HUES64 (cell line): ENCODE measurements around the gene CMSS1.
A peak's percentile ranks its signal among the peaks of the same experiment; 100 is the strongest.

Experiments
- H3K27ac ChIP-seq: 2 replicates; pipeline ENCODE4 v1.7.0; 2013; ENCODE audit warnings: low read depth, low read length, inconsistent platforms
- H3K27me3 ChIP-seq: 2 replicates; pipeline ENCODE4 v1.6.1; 2013; ENCODE audit warnings: mild to moderate bottlenecking, low read length; ENCODE audit not compliant: insufficient read depth
- H3K36me3 ChIP-seq: 2 replicates; pipeline ENCODE4 v1.6.1; 2013; ENCODE audit warnings: mild to moderate bottlenecking, low read length; ENCODE audit not compliant: insufficient read depth
- H3K4me1 ChIP-seq: 2 replicates; pipeline ENCODE4 v1.6.1; 2013; ENCODE audit warnings: mild to moderate bottlenecking, low read length, moderate library complexity; ENCODE audit not compliant: insufficient read depth
- H3K4me3 ChIP-seq: 2 replicates; pipeline ENCODE4 v1.5.1; 2013; ENCODE audit warnings: mild to moderate bottlenecking, low read length, moderate library complexity
- H3K9ac ChIP-seq: 2 replicates; pipeline ENCODE4 v1.6.1; 2013; ENCODE audit warnings: mild to moderate bottlenecking, low read depth, low read length
- H3K9me3 ChIP-seq: 2 replicates; pipeline ENCODE4 v1.6.1; 2013; ENCODE audit warnings: low read depth, low read length; ENCODE audit not compliant: insufficient read depth
- WGBS: fragments of 150-250, 120-280 bp; methylation state at CpG from one replicate; pipeline ENCODE4 v1.1.7; 2013; ENCODE audit warnings: missing lambda C conversion rate; 5-methylcytosine and 5-hydroxymethylcytosine counted together

Gene CMSS1

GRCh38 chr3:99867594-99868310 lies 50.1 kb downstream of the CMSS1 start:
- H3K4me1 ChIP-seq: peaks cover 36% of the 10 kb centered on the region
- WGBS: 59% methylated on average over 3 of the region's 3 CpGs
- H3K27ac ChIP-seq: no peak overlapping the region
- no peak overlapping the region for H3K4me3 ChIP-seq
- peaks cover 71% of the 10 kb centered on the region for H3K27me3 ChIP-seq
- no peak overlapping the region for H3K9ac ChIP-seq
- H3K36me3 ChIP-seq: no peaks in the 10 kb centered on the region
- no peaks in the 10 kb centered on the region for H3K9me3 ChIP-seq

DNA sequence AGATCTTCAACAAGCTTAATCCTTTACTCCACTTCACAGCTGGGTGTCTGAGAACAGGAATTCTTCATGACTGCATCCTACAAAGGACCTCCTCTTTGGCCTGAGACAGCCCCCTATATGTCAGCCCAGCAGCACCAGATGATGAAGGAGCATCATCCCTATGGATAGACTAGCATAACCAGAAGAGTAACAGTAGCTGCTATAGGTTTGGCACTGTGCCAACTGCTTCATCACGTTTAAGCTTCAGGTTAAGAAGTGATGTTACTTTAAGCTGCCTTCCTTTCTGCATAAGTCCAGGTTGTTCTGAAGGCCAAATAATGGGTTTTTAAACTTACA lies 50.6 kb downstream of the CMSS1 start:
- Histone ChIP-seq H3K27me3 (peaks cover 76% of the 10 kb centered on the region), H3K4me3 (no peak overlapping the region), H3K4me1 (peaks cover 36% of the 10 kb centered on the region), H3K9me3 (no peaks in the 10 kb centered on the region), H3K36me3 (no peaks in the 10 kb centered on the region), H3K27ac (no peak overlapping the region), H3K9ac (no peak overlapping the region)
- WGBS: 17% methylated on average over 1 of the region's 1 CpG

DNA sequence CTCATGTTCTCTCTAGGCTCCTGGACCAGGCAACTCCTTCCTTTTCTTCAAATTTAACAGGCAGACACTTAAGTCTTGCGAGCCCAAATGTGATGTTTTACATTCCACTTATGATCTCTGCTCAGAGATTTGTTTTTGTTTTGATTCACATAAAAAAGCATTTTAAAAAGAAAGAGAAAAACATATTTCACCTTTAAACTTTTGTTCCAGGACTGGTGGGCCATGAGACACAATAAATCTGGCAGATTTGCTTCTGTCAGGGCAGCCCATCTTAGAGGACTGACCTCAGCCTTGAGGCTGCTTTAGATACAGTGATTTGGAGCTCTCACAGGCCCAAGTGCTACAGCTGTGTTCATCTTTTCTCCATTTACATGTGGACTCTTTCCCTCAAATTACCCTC lies 52.0 kb downstream of the CMSS1 start:
- H3K27ac ChIP-seq: no peak overlapping the region
- peaks cover 89% of the 10 kb centered on the region for H3K27me3 ChIP-seq
- WGBS: 87% methylated on average over 1 of the region's 1 CpG
- H3K4me3 ChIP-seq: no peak overlapping the region
- no peak overlapping the region for H3K9ac ChIP-seq
- peaks cover 38% of the 10 kb centered on the region for H3K4me1 ChIP-seq
- H3K9me3 ChIP-seq: no peaks in the 10 kb centered on the region
- H3K36me3 ChIP-seq: no peaks in the 10 kb centered on the region

DNA sequence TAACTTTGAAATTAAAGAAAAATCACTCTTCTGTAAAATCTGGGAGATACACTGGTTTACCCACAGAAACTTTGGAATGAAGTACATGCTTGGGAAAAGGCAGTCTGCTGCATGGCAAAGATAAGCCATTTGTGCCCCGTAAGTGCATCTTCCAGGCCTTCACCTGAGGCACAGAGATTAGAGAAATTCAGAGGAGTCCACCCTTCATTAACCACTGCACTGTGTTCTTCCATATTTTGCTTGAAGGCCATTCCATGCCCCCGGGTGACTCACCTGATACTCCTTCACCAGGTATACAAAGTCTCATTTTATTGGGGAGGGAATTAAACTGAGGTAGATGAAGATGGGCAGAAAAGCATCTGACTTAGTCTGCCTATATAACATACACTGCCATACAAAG lies 53.0 kb downstream of the CMSS1 start:
- Histone ChIP-seq H3K36me3 (no peaks in the 10 kb centered on the region), H3K4me1 (peaks cover 49% of the 10 kb centered on the region), H3K27me3 (peaks cover 100% of the 10 kb centered on the region), H3K9ac (no peak overlapping the region), H3K27ac (no peak overlapping the region), H3K9me3 (no peaks in the 10 kb centered on the region), H3K4me3 (no peak overlapping the region)
- 97% methylated on average over 2 of the region's 2 CpGs for WGBS

DNA sequence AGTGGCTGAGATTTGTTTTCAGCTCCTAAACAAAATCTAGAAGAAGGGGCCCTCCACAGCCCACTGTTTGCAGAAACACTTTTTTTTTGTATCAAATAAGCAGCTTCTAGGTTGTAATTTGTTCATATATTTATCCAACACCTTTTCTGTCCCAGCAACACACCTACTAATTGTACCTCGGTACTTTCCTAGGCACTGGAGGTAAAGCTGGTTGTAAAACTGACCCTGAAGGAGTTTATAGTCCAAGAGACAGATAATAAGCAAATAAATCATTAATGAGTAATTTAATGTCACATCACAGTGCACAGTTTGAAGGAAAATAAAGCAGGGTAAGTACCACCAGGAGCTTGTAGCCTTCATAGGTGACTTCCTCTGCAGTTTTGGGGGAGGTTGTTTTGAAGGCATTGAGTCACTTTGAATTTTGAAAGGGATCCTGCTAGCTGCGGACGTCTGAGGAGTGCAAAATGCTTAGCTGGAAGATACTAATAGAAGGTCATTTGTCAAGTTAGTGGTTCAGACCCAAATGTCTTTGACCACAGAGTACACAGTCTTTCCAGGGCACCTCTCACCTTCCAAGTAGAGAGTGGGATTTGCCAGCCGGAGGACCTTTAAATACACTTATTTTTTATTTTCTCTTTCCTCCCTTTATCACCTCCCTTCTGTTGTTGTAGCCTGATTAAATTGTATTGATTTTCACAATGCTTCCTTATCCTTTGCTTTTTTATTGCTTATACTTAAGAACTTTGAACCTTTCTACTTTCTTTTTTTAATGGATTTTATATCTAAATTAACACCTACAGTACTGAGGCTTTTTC lies 53.8 kb downstream of the CMSS1 start:
- no peak overlapping the region for H3K27ac ChIP-seq
- no peak overlapping the region for H3K9ac ChIP-seq
- H3K36me3 ChIP-seq: no peaks in the 10 kb centered on the region
- peaks cover 96% of the 10 kb centered on the region for H3K27me3 ChIP-seq
- no peak overlapping the region for H3K4me3 ChIP-seq
- H3K4me1 ChIP-seq: peaks cover 46% of the 10 kb centered on the region
- 46% methylated on average over 2 of the region's 4 CpGs for WGBS
- H3K9me3 ChIP-seq: no peaks in the 10 kb centered on the region

GRCh38 chr3:99872923-99873254 lies 55.2 kb downstream of the CMSS1 start:
- Histone ChIP-seq H3K36me3 (no peaks in the 10 kb centered on the region), H3K9ac (no peak overlapping the region), H3K4me1 (peaks cover 41% of the 10 kb centered on the region), H3K27me3 (peaks cover 96% of the 10 kb centered on the region), H3K9me3 (no peaks in the 10 kb centered on the region), H3K4me3 (no peak overlapping the region), H3K27ac (no peak overlapping the region)

GRCh38 chr3:99873269-99874102 lies 55.8 kb downstream of the CMSS1 start:
- Histone ChIP-seq H3K27me3 (peaks cover 96% of the 10 kb centered on the region), H3K4me1 (peaks cover 38% of the 10 kb centered on the region), H3K9me3 (no peaks in the 10 kb centered on the region), H3K4me3 (no peak overlapping the region; the same call in 1 of the 2 replicates), H3K36me3 (no peaks in the 10 kb centered on the region), H3K9ac (no peak overlapping the region), H3K27ac (no peak overlapping the region)
- 29% methylated on average over 1 of the region's 2 CpGs for WGBS

DNA sequence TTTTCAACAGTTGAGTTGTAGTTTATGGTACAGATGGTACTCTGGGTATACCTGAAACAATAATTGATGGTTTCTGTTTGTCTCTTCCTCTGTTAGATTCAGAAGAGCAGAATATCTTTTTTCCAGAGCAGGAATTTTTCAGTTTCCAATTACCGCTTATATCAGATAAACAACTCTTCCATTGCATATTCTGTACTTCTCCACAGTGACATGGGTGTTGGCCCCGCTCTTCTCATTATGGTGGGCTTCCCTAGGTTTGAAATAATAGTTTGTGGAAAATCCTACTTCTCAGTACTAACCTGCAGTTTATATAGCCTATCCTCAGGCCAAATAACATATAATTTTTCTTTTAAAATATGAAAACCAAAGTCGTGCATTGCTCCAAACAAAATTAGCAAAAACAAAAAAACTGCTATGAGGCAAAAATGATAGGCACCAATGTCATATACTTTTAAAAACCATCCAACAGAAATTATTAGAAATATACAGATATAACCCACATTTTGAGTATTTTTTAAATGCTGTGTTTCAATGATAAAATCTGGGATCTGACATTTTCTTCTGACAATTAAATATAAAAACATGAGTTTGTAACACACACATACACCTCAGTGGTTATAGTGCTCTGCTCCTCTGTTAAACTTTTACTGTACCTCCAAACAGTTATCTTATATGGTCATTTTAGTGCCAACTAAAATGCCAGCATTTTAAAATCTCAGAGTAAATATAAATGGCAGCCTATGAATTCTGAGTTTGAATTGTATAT lies 56.8 kb downstream of the CMSS1 start:
- WGBS: 90% methylated on average over 2 of the region's 3 CpGs
- H3K9me3 ChIP-seq: no peaks in the 10 kb centered on the region
- peaks cover 96% of the 10 kb centered on the region for H3K27me3 ChIP-seq
- H3K4me3 ChIP-seq: peak overlapping the region; percentile 68; the same call in 1 of the 2 replicates
- no peaks in the 10 kb centered on the region for H3K36me3 ChIP-seq
- H3K27ac ChIP-seq: no peak overlapping the region
- peaks cover 38% of the 10 kb centered on the region for H3K4me1 ChIP-seq
- H3K9ac ChIP-seq: no peak overlapping the region

DNA sequence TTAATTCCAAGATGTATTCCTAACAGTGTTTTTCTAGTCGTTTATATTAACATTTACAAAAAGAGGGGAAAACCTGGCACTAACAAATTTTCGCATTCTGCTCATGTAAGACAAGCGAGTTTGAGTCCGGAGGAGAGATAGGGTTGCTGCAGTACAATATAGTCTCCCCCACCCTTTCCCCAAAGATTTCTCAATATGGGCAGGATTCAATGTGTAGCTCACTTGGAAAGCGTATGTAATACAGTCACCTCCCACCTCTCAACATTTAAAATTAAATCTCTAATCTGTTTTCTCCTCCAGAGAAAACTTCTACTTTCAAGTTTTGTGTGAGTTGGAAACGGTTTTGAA lies 57.9 kb downstream of the CMSS1 start:
- H3K4me1 ChIP-seq: peaks cover 38% of the 10 kb centered on the region
- peak overlapping the region; percentile 76 for H3K9ac ChIP-seq
- H3K4me3 ChIP-seq: peak overlapping the region; percentile 68
- no peaks in the 10 kb centered on the region for H3K36me3 ChIP-seq
- WGBS: 8% methylated on average over 5 of the region's 6 CpGs
- peaks cover 92% of the 10 kb centered on the region for H3K27me3 ChIP-seq
- no peaks in the 10 kb centered on the region for H3K9me3 ChIP-seq
- peak overlapping the region; percentile 88; the same call in 1 of the 2 replicates for H3K27ac ChIP-seq

DNA sequence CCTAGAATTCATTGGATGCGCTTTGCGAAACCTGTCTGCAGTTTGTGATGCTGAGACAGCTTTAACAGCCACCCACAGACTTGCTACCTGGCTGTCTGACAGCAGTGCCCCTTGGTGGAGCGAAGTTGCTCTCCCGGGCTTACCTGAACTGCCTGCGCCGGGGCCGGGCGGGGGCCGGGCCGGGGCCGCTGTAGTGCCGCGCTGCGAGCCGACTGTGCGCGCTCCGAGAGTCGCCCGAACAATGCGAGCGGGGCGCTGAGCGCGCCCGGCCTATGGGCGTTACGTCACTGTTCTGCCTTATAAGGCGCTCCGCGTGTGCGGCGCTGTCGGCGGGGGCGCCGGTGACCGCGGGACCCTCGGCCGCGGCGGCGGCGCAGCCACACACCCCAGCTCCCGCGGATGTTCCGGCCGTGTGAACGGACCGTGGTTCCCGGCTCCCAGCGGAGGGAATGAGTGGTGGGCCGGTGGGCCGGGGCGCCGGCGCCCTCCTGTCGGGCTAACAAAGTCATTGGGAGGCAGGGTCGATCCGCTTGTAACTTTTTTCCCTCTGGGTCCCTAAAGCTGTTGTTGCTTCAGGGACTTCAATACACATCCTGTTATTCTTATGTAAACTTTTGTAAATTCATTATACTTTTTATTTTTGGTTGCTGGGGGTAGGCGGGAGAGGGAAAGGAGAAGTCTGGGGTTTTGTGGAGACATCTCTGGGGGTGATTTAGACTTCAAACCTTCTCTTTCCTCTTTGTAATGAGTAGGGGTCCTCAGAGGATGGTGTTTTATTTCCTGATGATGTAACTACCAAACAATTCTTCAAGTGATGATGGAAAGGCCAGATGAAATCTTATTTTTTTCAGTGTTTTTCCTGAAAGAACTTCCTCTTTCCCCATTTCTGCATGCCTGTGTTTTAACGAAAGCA lies 58.5 kb downstream of the CMSS1 start:
- peaks cover 86% of the 10 kb centered on the region for H3K27me3 ChIP-seq
- WGBS: 1% methylated on average over 62 of the region's 63 CpGs
- H3K4me1 ChIP-seq: peaks cover 38% of the 10 kb centered on the region
- H3K36me3 ChIP-seq: no peaks in the 10 kb centered on the region
- peak overlapping the region; percentile 88; the same call in 1 of the 2 replicates for H3K27ac ChIP-seq
- peak overlapping the region; percentile 76 for H3K9ac ChIP-seq
- no peaks in the 10 kb centered on the region for H3K9me3 ChIP-seq
- peak overlapping the region; percentile 68 for H3K4me3 ChIP-seq
